Neural cell (in vitro differentiated cells): Measurements from ENCODE around the gene RPP14. TPM values are rescaled to one million over a fixed set of nuclear protein-coding genes. Genes with fewer than 3 reads are reported as not detected.
"Not testable (repeated sequence)": the region's sequence is repeated elsewhere in the genome, so short reads cannot be mapped to it uniquely, and the experiment has no call there.

Experiments
- H2AFZ ChIP-seq: fragments of 200-600, 300-800 bp; sonication (generic), shearing (Covaris generic); 2 replicates; pipeline ENCODE4 v1.6.0; 2014; ENCODE audit warnings: low read depth, mild to moderate bottlenecking, antibody characterized with exemption, low read length, moderate library complexity
- H3F3A ChIP-seq: fragments of 200-600 bp; shearing (Covaris generic); 2 replicates; pipeline ENCODE4 v1.6.1; 2016; ENCODE audit warnings: mild to moderate bottlenecking, moderate library complexity, mixed read lengths, antibody characterized with exemption, low read length; ENCODE audit not compliant: insufficient read depth, poor library complexity, severe bottlenecking
- H3K27ac ChIP-seq: fragments of 200-600, 300-800 bp; sonication (generic), shearing (Covaris generic); 2 replicates; pipeline ENCODE4 v1.5.1; 2014; ENCODE audit warnings: mild to moderate bottlenecking, low read length, moderate library complexity
- H3K27me3 ChIP-seq: fragments of 300-800, 200-600 bp; sonication (generic), shearing (Covaris generic); 2 replicates; pipeline ENCODE4 v1.6.0; 2014; ENCODE audit warnings: mild to moderate bottlenecking, low read depth, low read length, moderate library complexity; ENCODE audit not compliant: insufficient read depth
- H3K36me3 ChIP-seq: fragments of 300-800, 200-600 bp; sonication (generic), shearing (Covaris generic); 2 replicates; pipeline ENCODE4 v1.5.1; 2014; ENCODE audit warnings: mild to moderate bottlenecking, antibody characterized with exemption, low read length, moderate library complexity; ENCODE audit not compliant: insufficient read depth
- H3K4me2 ChIP-seq: fragments of 300-800, 200-600 bp; sonication (generic), shearing (Covaris generic); 2 replicates; pipeline ENCODE4 v1.6.0; 2014; ENCODE audit warnings: mild to moderate bottlenecking, low read length
- H3K4me3 ChIP-seq: fragments of 300-800, 200-600 bp; sonication (generic), shearing (Covaris generic); 2 replicates; pipeline ENCODE4 v1.5.1; 2014; ENCODE audit warnings: mild to moderate bottlenecking, low read length, moderate library complexity
- H3K79me2 ChIP-seq: fragments of 200-600 bp; shearing (Covaris generic); replicated peaks from 2 replicates; pipeline ENCODE4 v1.6.0; 2014; ENCODE audit warnings: mild to moderate bottlenecking, low read length, moderate library complexity; ENCODE audit not compliant: insufficient read depth
- H3K9ac ChIP-seq: fragments of 300-800, 200-600 bp; sonication (generic), shearing (Covaris generic); 2 replicates; pipeline ENCODE4 v1.6.1; 2016; ENCODE audit warnings: mild to moderate bottlenecking, low read length, mixed read lengths
- H3K9me2 ChIP-seq: fragments of 200-600 bp; shearing (Covaris generic); 2 replicates; pipeline ENCODE4 v1.6.1; 2016; ENCODE audit warnings: mild to moderate bottlenecking, low read length, mixed read lengths; ENCODE audit not compliant: insufficient read depth
- H3K9me3 ChIP-seq: fragments of 200-600, 300-800 bp; sonication (generic), shearing (Covaris generic); 2 replicates; pipeline ENCODE4 v1.6.1; 2016; ENCODE audit warnings: mild to moderate bottlenecking, mixed run types, low read length, moderate library complexity, mixed read lengths
- H4K20me1 ChIP-seq: fragments of 200-600 bp; shearing (Covaris generic); 2 replicates; pipeline ENCODE4 v1.6.1; 2016; ENCODE audit warnings: mild to moderate bottlenecking, mixed run types; ENCODE audit not compliant: insufficient read depth
- CTCF ChIP-seq: fragments of 450-650 bp; IDR thresholded peaks from 2 replicates; pipeline ENCODE4 v1.5.1; 2014; ENCODE audit warnings: antibody characterized with exemption, mild to moderate bottlenecking, moderate library complexity; ENCODE audit not compliant: poor library complexity, severe bottlenecking
- EP300 ChIP-seq: fragments of 450-650 bp; conservative IDR thresholded peaks from 2 replicates; pipeline ENCODE4 v1.6.1; 2014; ENCODE audit warnings: antibody characterized with exemption, mild to moderate bottlenecking, moderate library complexity; ENCODE audit not compliant: poor library complexity, severe bottlenecking
- EZH2 ChIP-seq: fragments of 200-600, 300-800 bp; shearing (Covaris generic), sonication (generic); IDR thresholded peaks from 2 replicates; pipeline ENCODE4 v1.6.1; 2014; ENCODE audit warnings: antibody characterized with exemption, low read length, borderline replicate concordance, mild to moderate bottlenecking; ENCODE audit not compliant: insufficient read depth, poor library complexity, severe bottlenecking
- MXI1 ChIP-seq: fragments of 450-650 bp; conservative IDR thresholded peaks from 2 replicates; pipeline ENCODE4 v1.6.1; 2014; ENCODE audit warnings: antibody characterized with exemption, mild to moderate bottlenecking; ENCODE audit not compliant: poor library complexity, severe bottlenecking
- POLR2AphosphoS5 ChIP-seq: IDR thresholded peaks from 2 replicates; pipeline ENCODE4 v1.6.1; 2012
- RAD21 ChIP-seq: fragments of 450-650 bp; conservative IDR thresholded peaks from 2 replicates; pipeline ENCODE4 v1.6.1; 2014; ENCODE audit warnings: antibody characterized with exemption, mild to moderate bottlenecking, moderate library complexity
- REST ChIP-seq: IDR thresholded peaks from 2 replicates; pipeline ENCODE4 v1.6.1; 2012; ENCODE audit warnings: borderline replicate concordance
- SMC3 ChIP-seq: fragments of 450-650 bp; conservative IDR thresholded peaks from 2 replicates; pipeline ENCODE4 v1.6.1; 2014; ENCODE audit warnings: antibody characterized with exemption, mild to moderate bottlenecking, moderate library complexity; ENCODE audit not compliant: poor library complexity
- TAF1 ChIP-seq: IDR thresholded peaks from 2 replicates; pipeline ENCODE4 v1.6.1; 2012; ENCODE audit warnings: low read depth
- polyA plus RNA-seq: library from polyadenylated mRNA; depleted of rRNA; stranded (reverse); fragments of >200 nt; gene quantifications from 2 replicates; pipeline ENCODE4 v1.2.3, GENCODE V29; 2014

RPP14 gene
- polyA plus RNA-seq, 1 donor from 2014 or later = 13.0 TPM

DNA sequence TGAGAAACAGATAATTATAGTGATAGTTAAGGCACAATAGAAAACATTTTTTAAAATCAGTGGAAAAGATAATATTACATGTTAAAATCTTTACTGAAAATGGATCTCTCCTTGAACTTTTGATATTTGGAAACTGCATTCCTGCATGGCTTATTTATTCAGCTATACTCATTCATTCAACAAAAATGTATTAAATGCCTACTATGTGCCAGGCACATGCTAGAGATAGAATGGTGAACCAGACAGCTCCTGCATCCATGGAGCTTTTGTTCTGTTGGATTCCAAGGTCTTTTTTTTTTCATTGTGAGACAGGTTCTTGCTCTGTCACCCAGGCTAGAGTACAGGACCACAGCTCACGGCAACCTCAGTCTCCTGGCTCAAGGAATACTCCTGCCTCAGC lies 31.1 kb downstream of the RPP14 start:
- no peak overlapping the region for H3K27ac ChIP-seq
- peaks cover 5% of the 10 kb centered on the region for H3K79me2 ChIP-seq
- TF ChIP-seq TAF1 (no peak), RAD21 (no peak), POLR2AphosphoS5 (no peak), EZH2 (no peak), EP300 (no peak), CTCF (no peak), MXI1 (no peak), REST (no peak), SMC3 (no peak)
- H3K9me3 ChIP-seq = no peaks in the 10 kb centered on the region
- H2AFZ ChIP-seq = no peak overlapping the region
- H4K20me1 ChIP-seq = no peaks in the 10 kb centered on the region
- no peak overlapping the region for H3K9ac ChIP-seq
- H3K27me3 ChIP-seq = no peaks in the 10 kb centered on the region
- H3K9me2 ChIP-seq = no peaks in the 10 kb centered on the region
- H3F3A ChIP-seq = no peaks in the 10 kb centered on the region
- no peak overlapping the region for H3K4me2 ChIP-seq
- no peak overlapping the region for H3K4me3 ChIP-seq
- H3K36me3 ChIP-seq = no peaks in the 10 kb centered on the region

DNA sequence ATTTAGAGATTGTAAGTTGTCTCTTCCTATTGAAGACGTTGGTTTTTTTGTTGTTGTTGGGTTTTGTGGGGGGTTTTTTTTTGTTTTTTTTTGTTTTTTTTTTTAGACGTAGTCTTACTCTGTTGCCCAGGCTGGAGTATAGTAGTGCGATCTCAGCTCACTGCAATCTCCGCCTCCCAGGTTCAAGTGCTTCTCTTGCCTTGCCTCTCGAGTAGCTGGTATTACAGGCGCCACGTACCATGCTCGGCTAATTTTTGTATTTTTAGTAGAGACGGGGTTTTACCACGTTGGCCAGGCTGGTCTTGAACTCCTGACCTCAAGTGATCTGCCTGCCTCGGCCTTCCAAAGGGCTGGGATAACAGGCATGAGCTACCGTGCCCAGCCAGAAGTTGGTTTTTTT lies 33.1 kb downstream of the RPP14 start:
- not testable (repeated sequence) for H3K9ac ChIP-seq, H3K27ac ChIP-seq, H3K79me2 ChIP-seq, H3K9me2 ChIP-seq, H3K4me2 ChIP-seq, H3K27me3 ChIP-seq, H3F3A ChIP-seq, H3K36me3 ChIP-seq, H3K9me3 ChIP-seq, H4K20me1 ChIP-seq, H3K4me3 ChIP-seq, H2AFZ ChIP-seq

DNA sequence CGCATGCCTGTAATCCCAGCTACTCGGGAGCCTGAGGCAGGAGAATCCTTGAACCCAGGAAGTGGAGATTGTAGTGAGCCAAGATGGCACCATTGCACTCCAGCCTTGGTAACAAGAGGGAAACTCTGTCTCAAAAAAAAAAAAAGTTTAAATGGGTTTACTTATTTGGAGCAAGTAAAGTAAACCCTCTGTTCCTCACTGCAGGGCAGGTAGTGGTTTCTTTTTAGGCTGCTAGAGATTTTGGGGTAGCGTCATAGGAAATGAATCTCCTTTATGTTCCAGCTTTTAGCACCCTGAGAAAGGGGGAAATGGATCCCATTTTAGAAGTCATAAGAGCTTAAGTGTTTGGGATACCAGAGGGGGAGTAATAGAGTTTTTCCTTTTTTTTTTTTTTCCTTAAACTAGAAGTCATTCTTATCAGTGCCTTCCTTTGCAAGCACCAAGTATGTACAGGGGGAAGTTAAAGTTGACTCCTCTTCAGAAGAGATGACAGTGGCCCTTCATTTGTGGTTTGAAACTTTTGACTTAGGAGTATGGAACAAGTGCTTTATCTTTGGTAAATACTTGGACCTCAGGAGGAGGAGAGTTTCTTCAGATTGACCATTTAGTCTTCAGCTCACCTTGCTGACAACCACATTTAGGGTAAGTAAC lies 34.7 kb downstream of the RPP14 start:
- Histone ChIP-seq H3K9me3 (no peaks in the 10 kb centered on the region), H3K9ac (no peak overlapping the region), H3F3A (no peaks in the 10 kb centered on the region), H3K4me3 (no peak overlapping the region), H3K27me3 (no peaks in the 10 kb centered on the region), H3K4me2 (no peak overlapping the region), H3K36me3 (no peaks in the 10 kb centered on the region), H2AFZ (no peak overlapping the region), H3K79me2 (no peaks in the 10 kb centered on the region), H3K9me2 (no peaks in the 10 kb centered on the region), H4K20me1 (no peaks in the 10 kb centered on the region), H3K27ac (no peak overlapping the region)
- TF ChIP-seq RAD21 = no peak
- no peak for TF ChIP-seq SMC3
- no peak for TF ChIP-seq EZH2
- no peak for TF ChIP-seq CTCF
- no peak for TF ChIP-seq REST
- TF ChIP-seq POLR2AphosphoS5 = no peak
- no peak for TF ChIP-seq MXI1
- TF ChIP-seq EP300 = no peak
